SK-N-SH treated with all-trans-retinoic acid at 6 μM for 48 hours (cell line): ENCODE results near the gene ENO2.

Source experiments
- ATAC-seq: fragments of 200-7000 bp; cut with Tn5 transposase; 3 replicates; pipeline ENCODE4 v1.9.1; 2020; ENCODE audit warnings: mild to moderate bottlenecking, moderate library complexity
- ARNTL ChIP-seq: fragments of 450-650 bp; formaldehyde crosslinking; IDR thresholded peaks from 2 replicates; pipeline ENCODE4 v1.5.0; 2020; ENCODE audit warnings: low read depth, mild to moderate bottlenecking, moderate library complexity, borderline replicate concordance
- BACH2 ChIP-seq: fragments of 250-450 bp; sonication (Bioruptor Pico); IDR thresholded peaks from 2 replicates; pipeline ENCODE4 v1.9.0; 2021; ENCODE audit warnings: mild to moderate bottlenecking, borderline replicate concordance
- CSDC2 ChIP-seq: fragments of 250-450 bp; sonication (Bioruptor Pico); IDR thresholded peaks from 2 replicates; pipeline ENCODE4 v1.5.0; 2020; ENCODE audit warnings: mild to moderate bottlenecking, moderate library complexity
- ESRRG ChIP-seq: fragments of 250-450 bp; sonication (Bioruptor Pico); IDR thresholded peaks from 2 replicates; pipeline ENCODE4 v1.6.1; 2021; ENCODE audit warnings: mild to moderate bottlenecking
- ISL1 ChIP-seq: fragments of 250-450 bp; sonication (Bioruptor Pico); IDR thresholded peaks from 2 replicates; pipeline ENCODE4 v2.1.2; 2022; ENCODE audit warnings: mild to moderate bottlenecking, moderate library complexity
- OSR1 ChIP-seq: fragments of 250-450 bp; sonication (Bioruptor Pico); IDR thresholded peaks from 2 replicates; pipeline ENCODE4 v1.8.0; 2022; ENCODE audit warnings: moderate library complexity, mild to moderate bottlenecking, inconsistent platforms
- PPARA ChIP-seq: fragments of 250-450 bp; sonication (Bioruptor Pico); IDR thresholded peaks from 2 replicates; pipeline ENCODE4 v1.5.0; 2020; ENCODE audit warnings: mild to moderate bottlenecking, borderline replicate concordance
- RARB ChIP-seq: fragments of 250-450 bp; sonication (Bioruptor Pico); IDR thresholded peaks from 2 replicates; pipeline ENCODE4 v1.8.0; 2021; ENCODE audit warnings: mild to moderate bottlenecking, moderate library complexity
- TCF4 ChIP-seq: fragments of 250-450 bp; sonication (Bioruptor Pico); IDR thresholded peaks from 2 replicates; pipeline ENCODE4 v1.8.0; 2021; ENCODE audit warnings: mild to moderate bottlenecking, moderate library complexity, borderline replicate concordance
- TOX ChIP-seq: fragments of 250-450 bp; sonication (Bioruptor Pico); IDR thresholded peaks from 2 replicates; pipeline ENCODE4 v1.8.0; 2021; ENCODE audit warnings: mild to moderate bottlenecking, moderate library complexity, borderline replicate concordance
- ZC3H10 ChIP-seq: fragments of 250-450 bp; sonication (Bioruptor Pico); IDR thresholded peaks from 2 replicates; pipeline ENCODE4 v1.5.1; 2021; ENCODE audit warnings: mild to moderate bottlenecking, moderate library complexity
- ZFP3 ChIP-seq: fragments of 250-450 bp; sonication (Bioruptor Pico); IDR thresholded peaks from 2 replicates; pipeline ENCODE4 v1.5.0; 2020; ENCODE audit warnings: mild to moderate bottlenecking, moderate library complexity
- ZFP30 ChIP-seq: fragments of 450-650 bp; formaldehyde crosslinking; IDR thresholded peaks from 2 replicates; pipeline ENCODE4 v1.5.0; 2022; ENCODE audit warnings: mild to moderate bottlenecking, moderate library complexity
- ZNF565 ChIP-seq: fragments of 450-650 bp; formaldehyde crosslinking; conservative IDR thresholded peaks from 2 replicates; pipeline ENCODE4 v1.5.0; 2020; ENCODE audit warnings: low read depth, mild to moderate bottlenecking, moderate library complexity
- ZNF70 ChIP-seq: fragments of 450-650 bp; formaldehyde crosslinking; IDR thresholded peaks from 2 replicates; pipeline ENCODE4 v1.5.0; 2020; ENCODE audit warnings: mild to moderate bottlenecking, moderate library complexity
- ZNF8 ChIP-seq: fragments of 450-650 bp; formaldehyde crosslinking; IDR thresholded peaks from 2 replicates; pipeline ENCODE4 v1.5.0; 2020; ENCODE audit warnings: mild to moderate bottlenecking, moderate library complexity
- TF ChIP-seq, protein P1 (sequence below): fragments of 250-450 bp; sonication (Bioruptor Pico); IDR thresholded peaks from 2 replicates; pipeline ENCODE4 v1.5.1; 2021; ENCODE audit warnings: mild to moderate bottlenecking, moderate library complexity
- TF ChIP-seq, protein P2 (sequence below): fragments of 250-450 bp; sonication (Bioruptor Pico); IDR thresholded peaks from 2 replicates; pipeline ENCODE4 v1.5.1; 2020; ENCODE audit warnings: low read depth, mild to moderate bottlenecking, moderate library complexity
- TF ChIP-seq, protein P3 (sequence below): fragments of 250-450 bp; sonication (Bioruptor Pico); IDR thresholded peaks from 2 replicates; pipeline ENCODE4 v1.5.0; 2020; ENCODE audit warnings: mild to moderate bottlenecking, moderate library complexity
- TF ChIP-seq, protein P4 (sequence below): fragments of 250-450 bp; sonication (Bioruptor Pico); IDR thresholded peaks from 2 replicates; pipeline ENCODE4 v1.8.0; 2021; ENCODE audit warnings: low read depth, mild to moderate bottlenecking, moderate library complexity, borderline replicate concordance

Gene ENO2

DNA sequence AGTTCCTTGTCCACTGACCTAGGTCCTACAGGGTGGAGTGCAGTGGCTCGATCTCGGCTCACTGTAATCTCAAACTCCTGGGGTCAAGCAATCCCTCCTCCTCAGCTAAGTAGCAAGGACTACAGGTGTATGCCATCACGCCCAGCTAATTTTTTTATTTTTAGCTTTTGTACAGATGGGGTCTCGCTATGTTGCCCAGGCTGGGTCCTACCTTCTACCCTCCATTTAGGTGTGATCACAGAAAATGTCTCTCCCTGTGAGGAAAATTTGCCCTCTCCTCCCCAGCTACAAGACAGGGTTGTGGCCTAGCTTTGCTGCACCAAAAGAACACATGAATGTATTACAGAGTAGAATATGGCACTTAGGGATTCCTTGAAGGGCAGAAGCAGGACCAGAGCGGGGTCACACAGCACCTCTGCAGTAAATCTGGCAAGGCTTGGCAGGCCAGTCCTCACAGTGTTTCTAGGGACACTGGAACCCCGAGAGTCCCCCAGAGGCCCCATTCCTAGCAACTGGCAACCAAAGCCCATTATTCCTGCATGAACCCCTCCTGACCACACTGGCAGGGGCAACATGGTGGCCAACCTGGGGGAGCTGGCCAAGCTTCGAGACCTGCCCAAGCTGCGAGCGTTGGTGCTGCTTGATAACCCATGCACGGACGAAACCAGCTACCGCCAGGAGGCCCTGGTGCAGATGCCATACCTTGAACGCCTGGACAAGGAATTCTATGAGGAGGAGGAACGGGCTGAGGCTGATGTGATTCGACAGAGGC is 2.0 kb upstream of the ENO2 start (continued):
- TF ChIP-seq, protein P1, sequence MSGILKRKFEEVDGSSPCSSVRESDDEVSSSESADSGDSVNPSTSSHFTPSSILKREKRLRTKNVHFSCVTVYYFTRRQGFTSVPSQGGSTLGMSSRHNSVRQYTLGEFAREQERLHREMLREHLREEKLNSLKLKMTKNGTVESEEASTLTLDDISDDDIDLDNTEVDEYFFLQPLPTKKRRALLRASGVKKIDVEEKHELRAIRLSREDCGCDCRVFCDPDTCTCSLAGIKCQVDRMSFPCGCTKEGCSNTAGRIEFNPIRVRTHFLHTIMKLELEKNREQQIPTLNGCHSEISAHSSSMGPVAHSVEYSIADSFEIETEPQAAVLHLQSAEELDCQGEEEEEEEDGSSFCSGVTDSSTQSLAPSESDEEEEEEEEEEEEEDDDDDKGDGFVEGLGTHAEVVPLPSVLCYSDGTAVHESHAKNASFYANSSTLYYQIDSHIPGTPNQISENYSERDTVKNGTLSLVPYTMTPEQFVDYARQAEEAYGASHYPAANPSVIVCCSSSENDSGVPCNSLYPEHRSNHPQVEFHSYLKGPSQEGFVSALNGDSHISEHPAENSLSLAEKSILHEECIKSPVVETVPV: no peak
- TF ChIP-seq ESRRG (CRISPR knock-in tag) (no peak), ZNF70 (CRISPR knock-in tag) (no peak), ZNF8 (no peak), TOX (CRISPR knock-in tag) (no peak), ARNTL (CRISPR knock-in tag) (no peak), ISL1 (CRISPR knock-in tag) (no peak), OSR1 (CRISPR knock-in tag) (no peak), PPARA (CRISPR knock-in tag) (no peak)

DNA sequence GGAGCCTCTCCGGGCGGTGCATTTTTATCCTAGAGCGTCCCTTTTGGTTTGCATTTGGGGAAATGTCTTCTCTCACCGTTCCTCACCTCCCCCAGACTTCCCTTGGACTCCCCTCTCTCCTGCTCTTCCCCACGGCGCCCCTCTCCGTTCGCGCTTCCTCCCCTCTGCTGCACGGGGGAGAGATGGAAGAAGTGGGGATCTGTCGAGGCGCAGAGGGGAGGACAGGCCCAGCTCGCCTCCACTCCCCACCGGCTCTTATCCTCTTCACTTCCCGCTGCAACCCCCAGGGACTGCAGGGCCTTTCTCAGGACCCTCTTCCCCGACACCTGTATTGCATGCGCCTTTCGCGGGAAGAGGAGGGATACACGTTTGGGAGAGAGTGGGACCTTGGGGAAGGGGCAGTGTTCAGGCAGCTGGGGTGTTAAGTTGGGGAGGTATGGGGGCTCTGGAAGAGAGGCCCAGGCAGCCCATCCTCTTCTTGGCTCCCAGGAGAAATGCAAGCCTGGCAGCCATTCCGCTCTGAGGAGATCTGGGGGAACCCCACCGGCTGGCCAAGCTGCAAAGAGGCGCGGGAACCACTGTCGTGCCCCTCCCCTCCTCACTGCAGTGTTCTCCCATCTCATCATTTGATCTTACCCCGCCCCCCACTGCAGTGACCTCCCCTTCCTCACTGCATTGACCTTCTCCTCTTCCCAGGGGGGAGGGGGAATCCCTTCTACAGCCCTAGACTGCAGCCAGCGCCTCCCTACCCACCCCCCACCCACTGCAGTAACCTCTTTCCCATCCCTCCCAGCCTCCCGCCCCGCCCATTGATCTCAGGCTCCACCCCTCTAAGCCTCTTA is 788 bp downstream of the ENO2 start:
- ATAC-seq: peak; percentile 44

DNA sequence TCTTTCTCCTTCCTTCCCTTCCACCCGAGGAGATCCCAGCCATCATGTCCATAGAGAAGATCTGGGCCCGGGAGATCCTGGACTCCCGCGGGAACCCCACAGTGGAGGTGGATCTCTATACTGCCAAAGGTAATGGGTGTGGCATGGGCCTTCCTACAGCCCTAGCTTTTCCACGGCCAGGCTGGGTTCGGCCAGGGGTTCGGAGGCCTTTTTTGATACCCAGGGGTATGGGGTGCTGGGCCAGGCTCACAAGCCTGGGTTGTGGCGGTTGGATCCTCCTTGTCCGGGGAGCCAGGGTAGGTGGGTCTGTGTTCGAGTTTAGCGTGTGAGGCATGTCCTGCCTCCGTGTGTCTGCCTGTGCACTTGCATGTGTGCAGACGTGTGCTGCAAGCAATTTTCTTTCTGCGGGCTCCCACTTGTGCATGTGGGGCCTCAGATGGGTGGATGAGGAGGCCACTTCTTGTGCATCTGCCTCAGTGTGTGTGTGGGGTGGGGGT is 1.5 kb downstream of the ENO2 start:
- TF ChIP-seq TCF4: no peak
- TF ChIP-seq RARB (CRISPR knock-in tag): no peak
- no peak for TF ChIP-seq ZNF70 (CRISPR knock-in tag)
- TF ChIP-seq ZFP30: no peak
- no peak for TF ChIP-seq ZFP3 (CRISPR knock-in tag)
- TF ChIP-seq ZNF565 (CRISPR knock-in tag): no peak
- no peak for TF ChIP-seq ARNTL (CRISPR knock-in tag)
- TF ChIP-seq ZC3H10 (CRISPR knock-in tag): no peak
- no peak for TF ChIP-seq OSR1 (CRISPR knock-in tag)
- TF ChIP-seq, protein P1: no peak
- TF ChIP-seq, protein P2, sequence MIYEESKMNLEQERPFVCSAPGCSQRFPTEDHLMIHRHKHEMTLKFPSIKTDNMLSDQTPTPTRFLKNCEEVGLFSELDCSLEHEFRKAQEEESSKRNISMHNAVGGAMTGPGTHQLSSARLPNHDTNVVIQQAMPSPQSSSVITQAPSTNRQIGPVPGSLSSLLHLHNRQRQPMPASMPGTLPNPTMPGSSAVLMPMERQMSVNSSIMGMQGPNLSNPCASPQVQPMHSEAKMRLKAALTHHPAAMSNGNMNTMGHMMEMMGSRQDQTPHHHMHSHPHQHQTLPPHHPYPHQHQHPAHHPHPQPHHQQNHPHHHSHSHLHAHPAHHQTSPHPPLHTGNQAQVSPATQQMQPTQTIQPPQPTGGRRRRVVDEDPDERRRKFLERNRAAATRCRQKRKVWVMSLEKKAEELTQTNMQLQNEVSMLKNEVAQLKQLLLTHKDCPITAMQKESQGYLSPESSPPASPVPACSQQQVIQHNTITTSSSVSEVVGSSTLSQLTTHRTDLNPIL (CRISPR knock-in tag): no peak
- no peak for TF ChIP-seq PPARA (CRISPR knock-in tag)
- TF ChIP-seq ISL1 (CRISPR knock-in tag): no peak
- no peak for TF ChIP-seq ZNF8
- TF ChIP-seq, all 23 proteins: peak for 0
- no peak for ATAC-seq

More for the DNA sequence above, 788 bp downstream of the ENO2 start:
- TF ChIP-seq PPARA (CRISPR knock-in tag): no peak
- TF ChIP-seq ESRRG (CRISPR knock-in tag): no peak
- no peak for TF ChIP-seq CSDC2
- no peak for TF ChIP-seq ZC3H10 (CRISPR knock-in tag)
- TF ChIP-seq, protein P3, sequence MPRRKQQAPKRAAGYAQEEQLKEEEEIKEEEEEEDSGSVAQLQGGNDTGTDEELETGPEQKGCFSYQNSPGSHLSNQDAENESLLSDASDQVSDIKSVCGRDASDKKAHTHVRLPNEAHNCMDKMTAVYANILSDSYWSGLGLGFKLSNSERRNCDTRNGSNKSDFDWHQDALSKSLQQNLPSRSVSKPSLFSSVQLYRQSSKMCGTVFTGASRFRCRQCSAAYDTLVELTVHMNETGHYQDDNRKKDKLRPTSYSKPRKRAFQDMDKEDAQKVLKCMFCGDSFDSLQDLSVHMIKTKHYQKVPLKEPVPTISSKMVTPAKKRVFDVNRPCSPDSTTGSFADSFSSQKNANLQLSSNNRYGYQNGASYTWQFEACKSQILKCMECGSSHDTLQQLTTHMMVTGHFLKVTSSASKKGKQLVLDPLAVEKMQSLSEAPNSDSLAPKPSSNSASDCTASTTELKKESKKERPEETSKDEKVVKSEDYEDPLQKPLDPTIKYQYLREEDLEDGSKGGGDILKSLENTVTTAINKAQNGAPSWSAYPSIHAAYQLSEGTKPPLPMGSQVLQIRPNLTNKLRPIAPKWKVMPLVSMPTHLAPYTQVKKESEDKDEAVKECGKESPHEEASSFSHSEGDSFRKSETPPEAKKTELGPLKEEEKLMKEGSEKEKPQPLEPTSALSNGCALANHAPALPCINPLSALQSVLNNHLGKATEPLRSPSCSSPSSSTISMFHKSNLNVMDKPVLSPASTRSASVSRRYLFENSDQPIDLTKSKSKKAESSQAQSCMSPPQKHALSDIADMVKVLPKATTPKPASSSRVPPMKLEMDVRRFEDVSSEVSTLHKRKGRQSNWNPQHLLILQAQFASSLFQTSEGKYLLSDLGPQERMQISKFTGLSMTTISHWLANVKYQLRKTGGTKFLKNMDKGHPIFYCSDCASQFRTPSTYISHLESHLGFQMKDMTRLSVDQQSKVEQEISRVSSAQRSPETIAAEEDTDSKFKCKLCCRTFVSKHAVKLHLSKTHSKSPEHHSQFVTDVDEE (CRISPR knock-in tag): no peak
- TF ChIP-seq TOX (CRISPR knock-in tag): no peak
- no peak for TF ChIP-seq ZFP3 (CRISPR knock-in tag)
- TF ChIP-seq RARB (CRISPR knock-in tag): no peak
- no peak for TF ChIP-seq BACH2
- TF ChIP-seq, protein P4, sequence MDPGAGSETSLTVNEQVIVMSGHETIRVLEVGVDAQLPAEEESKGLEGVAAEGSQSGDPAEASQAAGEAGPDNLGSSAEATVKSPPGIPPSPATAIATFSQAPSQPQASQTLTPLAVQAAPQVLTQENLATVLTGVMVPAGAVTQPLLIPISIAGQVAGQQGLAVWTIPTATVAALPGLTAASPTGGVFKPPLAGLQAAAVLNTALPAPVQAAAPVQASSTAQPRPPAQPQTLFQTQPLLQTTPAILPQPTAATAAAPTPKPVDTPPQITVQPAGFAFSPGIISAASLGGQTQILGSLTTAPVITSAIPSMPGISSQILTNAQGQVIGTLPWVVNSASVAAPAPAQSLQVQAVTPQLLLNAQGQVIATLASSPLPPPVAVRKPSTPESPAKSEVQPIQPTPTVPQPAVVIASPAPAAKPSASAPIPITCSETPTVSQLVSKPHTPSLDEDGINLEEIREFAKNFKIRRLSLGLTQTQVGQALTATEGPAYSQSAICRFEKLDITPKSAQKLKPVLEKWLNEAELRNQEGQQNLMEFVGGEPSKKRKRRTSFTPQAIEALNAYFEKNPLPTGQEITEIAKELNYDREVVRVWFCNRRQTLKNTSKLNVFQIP (CRISPR knock-in tag): no peak
- TF ChIP-seq, all 23 proteins: peak for 0
